NCI-H146 treated with DMSO at 0.1 percent for 48 hours (cell line): ENCODE measurements around the gene SMIM9.
"Not testable (repeated sequence)": the region's sequence is repeated elsewhere in the genome, so short reads cannot be mapped to it uniquely, and the experiment has no call there.

ENCODE experiments used
- DNase-seq: peaks from one replicate; lab custom pipeline; 2025; ENCODE audit not compliant: unreplicated experiment; lab: John Stamatoyannopoulos, UW

Gene SMIM9

DNA sequence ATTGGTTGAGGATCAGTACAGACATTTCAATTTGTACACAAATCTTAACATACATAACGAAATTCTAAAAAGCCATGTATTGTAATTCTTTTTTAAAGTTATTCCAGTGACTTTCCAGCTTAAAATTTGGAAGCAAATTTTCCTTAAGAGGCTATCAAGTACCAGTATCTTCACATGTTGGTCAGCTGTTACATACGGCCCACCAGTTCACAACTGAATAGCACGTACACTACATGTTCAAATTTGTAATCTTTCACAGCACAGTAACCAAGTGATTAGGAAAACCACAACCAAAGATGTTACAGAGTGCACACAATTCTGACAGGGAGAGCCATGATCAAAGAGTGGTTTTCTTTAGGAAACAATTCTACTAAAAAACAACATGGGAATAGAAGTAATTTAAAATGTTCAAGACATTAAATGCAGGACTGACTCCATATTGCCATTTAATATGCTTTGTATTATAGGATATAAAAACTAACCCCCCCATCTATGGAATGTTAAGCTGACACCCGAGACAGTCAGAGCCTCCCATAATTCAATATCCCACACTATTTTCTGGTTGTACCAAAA, 18.1 kb downstream of the SMIM9 start:
- DNase-seq = not testable (repeated sequence)

DNA sequence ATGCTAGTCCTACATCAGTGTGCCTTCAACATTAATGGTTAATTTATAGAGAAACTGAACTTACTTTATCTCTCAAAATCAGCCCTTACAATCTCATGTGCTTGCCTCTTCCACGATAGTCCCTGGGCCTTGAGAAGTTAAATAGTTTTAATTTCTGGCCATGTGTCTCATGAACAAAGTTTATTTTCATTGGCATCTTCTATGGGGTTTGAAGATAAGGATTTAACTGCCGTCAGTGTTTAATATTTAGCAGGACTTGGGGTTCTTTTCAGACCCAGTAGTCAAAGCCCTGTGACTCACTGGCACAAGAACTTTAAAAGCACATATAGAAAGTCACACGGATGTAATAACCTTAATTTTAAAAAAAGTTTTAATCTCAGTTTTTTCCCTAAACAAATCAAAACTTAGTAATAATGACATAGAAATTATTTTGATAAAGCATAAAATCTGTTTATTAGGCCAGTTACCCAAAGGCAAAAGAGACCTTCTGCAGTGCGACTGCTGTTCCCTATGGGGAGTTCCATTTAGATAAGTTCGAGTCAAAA, 19.1 kb downstream of the SMIM9 start:
- no peak for DNase-seq

DNA sequence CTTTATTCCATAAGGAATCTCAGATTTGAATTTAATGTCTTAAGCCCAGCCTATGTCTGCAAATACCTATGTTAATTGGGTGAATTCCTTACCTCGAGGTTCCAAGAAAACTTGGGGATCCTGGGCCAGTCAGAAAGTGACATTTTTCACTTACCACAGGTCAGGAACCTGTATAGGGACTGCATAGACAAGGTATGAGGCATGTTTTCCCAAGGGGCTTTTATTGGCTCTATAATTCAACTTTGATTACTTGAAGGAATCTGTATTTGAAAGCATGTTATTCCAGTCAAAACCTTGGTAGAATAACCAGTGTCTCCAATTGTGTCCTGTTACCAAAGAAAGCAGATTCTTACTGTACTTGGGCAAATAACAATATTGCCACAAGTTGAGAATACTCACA, 20.7 kb downstream of the SMIM9 start:
- DNase-seq = no peak

DNA sequence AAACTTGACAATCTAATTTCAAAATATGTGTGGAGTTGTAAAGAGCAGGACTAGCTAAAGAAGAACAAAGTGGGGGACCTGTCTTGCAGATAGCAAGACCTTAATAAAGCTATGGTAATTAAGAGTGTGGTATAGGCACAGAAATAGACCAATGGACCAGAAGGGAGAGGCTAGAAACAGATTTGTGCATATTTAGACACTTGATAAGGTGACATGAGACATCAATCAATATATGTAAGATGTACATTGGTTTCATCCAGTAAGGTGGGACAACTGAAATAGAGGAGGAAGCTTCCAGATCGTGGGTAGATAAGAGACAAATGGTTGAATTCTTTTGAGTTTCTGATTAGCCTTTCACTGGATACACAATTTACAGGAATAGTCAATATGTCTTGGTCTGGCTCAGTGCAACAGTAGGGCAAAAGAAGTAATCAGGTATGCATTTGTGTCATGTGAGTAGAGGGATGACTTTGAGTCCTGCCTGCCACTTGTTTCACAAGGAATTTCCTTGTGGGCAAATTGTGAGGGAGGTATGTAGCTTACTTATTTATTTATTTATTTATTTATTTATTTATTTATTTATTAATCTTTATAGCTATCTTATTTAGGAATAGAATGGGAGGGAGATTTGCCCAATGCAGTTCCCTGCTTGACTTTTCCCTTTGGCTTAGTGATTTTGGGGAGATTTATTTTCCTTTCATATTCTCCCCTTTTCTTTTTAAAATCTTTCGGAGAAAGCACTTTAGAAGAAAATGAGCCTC, 21.9 kb downstream of the SMIM9 start:
- DNase-seq = no peak

DNA sequence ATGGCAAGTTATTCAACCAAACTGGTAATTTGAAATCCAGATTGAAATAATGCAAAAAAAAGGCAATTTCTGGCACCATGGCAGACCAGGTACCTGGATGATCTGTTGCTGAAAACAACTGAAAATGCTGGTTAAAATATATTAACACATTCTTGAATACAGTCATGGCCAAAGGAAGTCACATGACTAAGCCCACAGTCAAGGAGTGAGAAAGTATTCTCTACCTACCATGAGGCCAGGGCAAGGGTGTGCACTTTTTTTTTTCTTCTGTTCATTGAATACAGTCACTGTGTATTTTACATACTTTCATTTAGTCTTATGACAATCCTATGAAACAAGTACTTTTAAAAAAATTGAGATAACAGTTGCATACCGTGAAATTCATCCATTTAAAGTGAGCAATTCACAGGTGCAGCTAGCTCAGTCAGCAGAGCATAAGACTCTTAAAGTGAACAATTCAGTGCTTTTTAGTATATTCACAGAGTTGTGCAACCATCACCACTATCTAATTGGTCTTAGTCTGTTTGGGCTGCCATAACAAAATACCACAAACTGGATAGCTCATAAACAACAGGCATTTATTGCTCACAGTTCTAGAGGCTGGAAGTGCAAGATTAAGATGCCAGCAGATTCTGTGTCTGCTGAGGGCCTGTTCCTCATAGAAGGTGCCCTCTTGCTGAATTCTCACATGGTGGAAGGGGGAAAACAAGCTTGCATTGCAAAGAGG, 24.4 kb downstream of the SMIM9 start:
- DNase-seq = no peak

DNA sequence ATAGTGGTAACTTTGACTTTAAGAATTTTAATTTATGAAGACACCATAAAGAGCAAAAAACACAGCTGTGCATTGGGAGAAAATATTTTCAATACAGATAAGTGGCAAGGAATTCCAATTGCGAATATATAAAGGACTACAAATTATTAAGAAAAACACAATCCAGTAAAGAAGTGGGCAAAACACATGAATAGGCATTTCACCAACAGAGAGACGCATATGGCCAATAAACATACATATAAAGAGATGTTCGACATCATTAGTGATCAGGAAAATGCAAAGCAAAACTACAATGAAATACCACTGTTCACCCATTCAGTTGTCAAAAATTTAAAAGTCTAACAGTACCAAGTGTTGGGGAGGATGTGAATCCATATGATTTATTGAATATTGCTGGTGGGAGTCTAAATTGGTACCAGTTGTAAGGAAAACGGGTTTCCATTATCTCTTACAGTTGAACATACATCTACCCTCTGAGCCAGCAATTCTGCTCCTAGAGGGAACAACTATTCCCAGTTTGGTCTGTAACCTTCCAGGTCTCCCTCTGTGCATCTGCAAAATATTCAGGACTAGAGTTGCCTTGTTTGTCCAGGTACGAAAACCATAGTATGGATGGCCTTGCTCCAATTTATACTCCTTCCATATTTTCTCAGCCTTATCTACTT, 27.5 kb downstream of the SMIM9 start:
- no peak for DNase-seq

DNA sequence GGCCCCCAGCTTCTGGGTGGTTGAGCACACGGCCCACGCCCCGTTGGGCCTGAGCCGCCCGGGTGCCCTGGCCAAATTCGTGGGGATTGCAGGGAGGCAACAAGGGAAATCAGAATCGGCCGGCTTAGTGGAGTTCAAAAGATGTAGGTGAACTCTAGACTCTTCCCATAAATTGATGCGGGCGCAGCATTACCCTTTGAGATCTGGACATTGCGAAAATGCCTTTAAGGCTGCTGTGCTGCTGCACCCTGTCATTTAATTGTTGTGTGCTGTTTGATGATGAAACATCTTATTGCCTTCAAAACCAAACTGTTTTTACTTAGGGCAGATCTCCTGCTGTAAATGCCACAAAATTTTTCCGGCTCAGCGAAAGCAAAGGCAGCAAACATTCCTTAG, 28.8 kb downstream of the SMIM9 start:
- no peak for DNase-seq

DNA sequence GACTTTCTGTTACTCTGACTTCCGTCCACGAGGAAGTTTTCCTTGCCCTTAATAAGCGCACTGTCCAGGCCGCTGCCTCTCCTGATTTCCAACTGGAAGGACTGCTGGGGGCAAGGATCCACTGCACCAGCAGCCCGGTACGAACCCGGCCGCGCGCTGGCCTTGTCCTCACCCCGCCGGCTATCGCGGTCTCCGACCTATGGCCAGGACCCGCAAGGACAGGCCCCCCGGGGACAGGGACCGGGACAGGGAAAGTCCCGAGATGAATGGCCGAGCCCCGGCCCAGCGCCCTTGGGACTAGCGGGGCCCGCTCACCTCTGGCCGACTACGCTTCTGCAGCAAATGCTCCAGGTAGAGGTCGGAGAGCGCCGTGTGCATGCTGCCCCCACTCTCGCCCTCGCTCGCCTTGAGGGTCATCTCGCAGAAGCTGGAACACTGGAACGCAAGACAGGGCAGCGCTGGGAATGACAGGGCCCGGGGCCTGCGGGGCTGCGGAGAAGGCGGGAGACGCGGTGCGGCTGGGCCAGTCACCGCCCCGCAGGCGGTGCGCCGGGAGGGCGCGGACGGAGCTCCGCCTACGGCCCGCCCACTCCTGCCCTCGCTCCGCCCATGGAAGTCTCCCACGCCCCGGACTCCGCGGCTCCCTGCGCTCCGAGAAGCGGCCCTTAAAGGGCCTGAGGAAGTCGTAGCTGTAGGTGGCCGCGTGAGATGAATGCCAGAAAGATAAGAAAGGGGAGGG, 29.3 kb downstream of the SMIM9 start, which contains the start of gene MPP1:
MPP1 (minus strand) TSS at position 529 of the 739 bp plus-strand sequence; CDS start at position 417, 112 bp downstream.
- peak; percentile 50 for DNase-seq

DNA sequence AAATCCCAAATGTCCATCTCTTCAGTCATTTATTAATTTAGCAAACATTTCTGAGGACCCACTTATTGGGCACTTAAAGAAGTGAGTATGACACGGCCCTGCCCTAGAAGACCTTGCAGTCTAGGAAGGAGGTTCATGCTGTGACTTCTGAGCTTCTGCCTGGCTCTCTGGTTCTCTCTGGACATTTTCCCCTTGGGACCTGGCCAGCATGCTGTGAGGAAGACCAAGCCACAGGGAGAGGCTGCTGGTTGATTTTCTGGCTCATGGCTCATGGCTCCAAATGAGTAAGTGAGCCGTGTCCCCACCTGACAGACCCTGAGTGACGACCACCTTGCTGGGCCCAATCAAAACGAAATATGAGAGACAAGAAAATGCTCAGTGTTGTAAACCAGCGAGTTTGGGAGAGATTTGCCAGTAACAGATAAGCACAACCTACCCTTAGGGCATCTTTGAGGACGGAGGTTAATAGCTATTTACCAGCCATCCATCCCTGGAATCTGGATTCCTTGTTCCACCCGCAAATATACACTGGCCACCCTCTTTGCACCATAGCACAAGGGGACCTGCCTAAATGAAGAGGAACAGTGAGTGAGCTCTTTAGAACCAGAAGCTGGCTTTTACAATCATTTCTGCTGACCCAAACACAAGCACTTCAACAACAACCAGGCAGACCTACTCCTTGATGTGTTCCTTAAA, 30.1 kb downstream of the SMIM9 start:
- DNase-seq = no peak

DNA sequence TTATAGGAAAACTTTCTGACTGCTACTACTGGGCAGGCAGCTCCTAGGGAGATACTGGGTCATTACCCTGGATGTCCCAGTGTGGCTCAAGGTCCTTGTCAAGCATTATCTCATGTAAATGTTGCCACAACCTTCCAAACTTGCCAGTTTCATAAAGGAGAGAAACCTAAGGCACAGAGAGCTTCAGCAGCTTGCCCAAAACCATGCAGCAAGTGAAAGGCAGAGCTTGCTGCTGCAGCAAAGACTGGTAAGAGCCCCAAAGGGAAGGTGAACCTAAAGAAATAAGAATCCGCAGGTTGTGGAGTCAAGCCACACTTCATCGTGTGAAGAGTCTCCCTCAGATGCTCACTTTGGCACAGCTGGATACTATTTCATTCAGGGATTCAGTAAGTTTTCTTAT, 31.5 kb downstream of the SMIM9 start:
- DNase-seq = no peak

DNA sequence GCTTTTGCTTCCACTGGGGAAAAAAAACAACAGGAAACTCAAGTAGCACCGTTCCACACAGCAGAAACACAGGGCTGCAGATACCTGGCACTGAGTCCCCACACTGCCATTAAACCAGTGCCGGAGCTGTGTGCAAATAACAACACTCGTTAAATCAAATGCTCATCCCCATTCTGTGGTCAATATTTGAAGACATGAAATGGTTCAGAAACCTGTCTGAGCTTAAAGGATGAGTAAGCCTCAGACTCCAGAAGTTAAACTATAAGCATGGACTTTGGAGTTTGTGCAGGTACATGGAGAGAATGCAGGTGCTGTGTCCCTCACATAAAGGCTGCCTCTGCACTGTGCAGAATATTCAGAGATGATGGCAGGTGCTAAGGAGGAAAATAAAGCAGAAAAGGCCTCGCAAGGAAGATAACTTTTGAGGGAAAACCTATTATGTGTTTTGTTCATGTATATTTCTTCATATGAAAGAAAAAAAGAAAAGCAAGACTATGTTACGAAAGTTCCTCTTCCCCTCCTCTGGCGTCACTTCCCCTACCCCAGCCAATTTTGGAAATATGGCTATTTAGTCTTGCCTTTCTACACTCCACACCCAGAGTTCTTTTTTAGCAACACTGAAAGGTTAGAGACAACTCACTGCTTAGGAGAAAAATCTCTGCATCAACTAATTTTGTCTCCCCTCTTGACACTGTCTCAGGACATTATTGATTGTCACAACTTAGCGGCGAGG, 33.8 kb downstream of the SMIM9 start:
- no peak for DNase-seq

DNA sequence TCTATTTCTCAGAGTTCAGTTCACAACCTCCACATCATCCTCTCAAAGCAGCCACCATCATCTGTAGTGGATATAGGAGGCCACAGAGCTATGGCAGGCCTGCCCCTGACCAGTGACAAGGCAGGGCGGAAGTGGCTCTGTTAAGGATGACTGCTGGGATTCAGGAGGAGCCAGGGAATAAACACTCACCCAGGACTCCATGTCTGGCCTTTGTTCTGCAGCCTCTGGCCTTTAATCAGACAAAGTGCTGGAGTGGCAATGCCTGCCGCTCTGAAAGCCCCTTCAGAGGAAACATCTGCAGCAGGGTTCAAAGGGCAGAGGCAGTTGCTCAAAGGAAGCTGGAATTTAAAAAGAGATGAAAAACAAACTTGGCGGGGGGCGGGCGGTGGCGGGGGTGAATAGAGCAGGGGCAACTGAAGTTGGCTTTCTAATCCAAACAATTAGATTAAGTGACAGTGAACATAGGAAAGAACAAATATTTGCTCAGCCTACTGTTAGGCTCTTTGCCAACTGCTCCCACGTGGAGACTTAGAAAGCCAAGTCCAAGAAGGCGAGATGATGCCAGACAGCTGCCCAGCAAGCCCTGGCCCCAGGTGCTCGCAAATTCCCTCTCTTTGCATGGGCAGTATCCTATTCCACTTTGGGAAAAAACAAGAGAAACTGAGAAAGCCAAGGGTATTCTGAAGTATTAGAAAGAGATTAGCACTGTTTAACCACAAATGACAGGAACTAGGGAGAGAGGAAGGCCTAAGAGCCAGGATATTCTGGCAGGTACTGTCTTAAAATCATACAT, 34.7 kb downstream of the SMIM9 start:
- DNase-seq = peak; percentile 89

DNA sequence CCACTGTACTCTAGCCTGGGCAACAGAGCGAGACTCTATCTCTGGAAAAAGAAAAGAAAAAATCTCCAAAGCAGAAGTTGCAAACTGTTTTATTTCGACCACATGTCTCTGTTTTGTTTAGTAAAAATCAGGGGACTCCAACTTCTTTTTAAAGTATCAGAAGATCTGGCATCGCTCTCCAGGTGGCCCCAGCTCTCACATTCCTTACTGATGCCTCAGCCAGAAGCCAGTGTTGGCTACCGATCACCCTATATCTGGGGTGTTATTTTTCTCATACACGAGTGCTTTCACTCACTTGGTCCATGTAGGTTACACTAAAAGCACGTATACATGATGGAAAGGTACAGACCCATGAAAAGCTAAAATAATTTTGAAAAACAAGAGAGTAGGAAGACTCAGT, 37.5 kb downstream of the SMIM9 start:
- DNase-seq = no peak

DNA sequence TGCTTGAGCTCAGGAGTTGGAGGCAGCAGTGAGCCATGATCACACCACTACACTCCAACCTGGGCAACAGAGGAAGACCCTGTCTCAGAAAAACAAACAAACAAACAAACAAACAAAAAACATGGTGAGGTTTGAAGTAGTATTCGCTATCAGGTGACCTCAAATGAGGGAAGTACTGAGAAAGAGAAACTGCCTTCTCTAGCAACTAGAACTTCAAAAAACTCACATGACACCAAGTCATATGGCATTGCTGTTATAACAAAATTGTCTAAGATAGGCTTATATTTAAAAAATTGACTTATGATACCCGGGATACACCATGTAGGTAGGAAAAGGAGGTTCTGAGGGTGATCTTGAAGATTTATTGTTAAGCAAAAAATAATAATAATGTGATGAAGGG, 39.4 kb downstream of the SMIM9 start:
- DNase-seq = no peak

DNA sequence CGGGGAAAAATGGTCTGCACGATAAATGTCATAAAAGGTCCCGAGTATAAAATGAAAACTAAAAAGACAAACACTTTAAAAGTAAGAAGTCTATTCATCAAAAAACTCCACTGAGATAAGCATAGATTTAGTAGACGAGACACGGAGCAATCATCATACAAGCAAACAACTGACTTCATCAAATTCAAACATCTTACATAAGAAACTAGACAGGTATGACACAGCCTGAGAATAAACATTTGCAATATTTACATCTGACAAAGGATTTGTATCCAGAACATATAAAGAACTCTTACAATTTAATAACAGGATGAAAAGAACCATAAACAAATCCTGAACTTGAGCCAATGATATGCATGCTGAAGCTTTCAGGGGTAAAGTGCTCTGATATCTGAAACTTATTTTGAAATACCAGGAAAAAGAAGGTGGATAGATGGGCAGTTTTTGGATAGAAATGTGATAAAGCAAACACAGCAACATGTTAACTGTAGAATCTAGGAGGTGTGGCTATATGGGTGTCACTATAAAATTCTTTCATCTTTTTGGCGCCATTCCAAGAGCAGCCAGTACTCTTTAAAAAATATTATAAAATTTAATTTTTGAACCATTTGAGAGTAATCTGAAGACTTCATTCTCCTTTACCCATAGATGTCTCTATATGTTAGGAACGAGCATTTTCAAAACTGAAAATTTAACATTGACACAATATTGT, 41.2 kb downstream of the SMIM9 start:
- no peak for DNase-seq

DNA sequence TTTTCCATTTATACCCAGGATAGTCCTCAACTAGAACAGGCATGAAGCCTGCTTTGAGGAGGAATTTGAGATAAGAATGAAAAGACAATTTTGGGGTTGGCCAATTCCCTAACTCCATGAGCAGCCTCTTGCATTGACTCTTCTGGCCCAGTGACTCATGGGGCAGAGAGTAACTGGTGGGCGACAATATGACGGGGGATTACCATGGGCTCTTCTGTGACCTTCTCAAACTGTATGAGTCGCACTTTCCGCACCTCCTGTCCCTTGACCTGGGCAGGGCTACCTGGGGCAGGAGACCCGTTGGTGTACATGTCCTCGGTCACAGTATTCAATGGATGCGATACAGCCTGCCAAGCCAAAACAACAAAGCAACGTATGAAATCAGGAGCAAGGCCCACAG, 42.5 kb downstream of the SMIM9 start:
- DNase-seq = no peak

DNA sequence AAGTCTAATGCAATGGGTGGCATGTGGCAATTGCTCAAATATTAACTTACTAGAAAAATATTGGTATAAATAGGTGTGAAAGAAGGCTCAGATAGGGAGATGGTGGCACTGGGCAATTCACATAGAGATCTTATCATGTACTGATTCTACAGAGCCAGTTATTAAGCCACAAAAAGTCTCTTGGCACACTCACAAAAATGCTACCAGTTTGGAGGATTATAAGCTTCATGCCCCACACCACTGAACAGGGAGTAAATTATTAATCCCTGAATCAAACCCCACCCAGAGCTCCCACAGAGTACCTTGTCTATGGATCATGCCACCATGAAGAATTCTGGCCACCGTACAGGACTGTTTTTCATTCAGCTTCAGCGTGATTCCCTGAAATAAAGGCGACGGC, 43.0 kb downstream of the SMIM9 start:
- no peak for DNase-seq

DNA sequence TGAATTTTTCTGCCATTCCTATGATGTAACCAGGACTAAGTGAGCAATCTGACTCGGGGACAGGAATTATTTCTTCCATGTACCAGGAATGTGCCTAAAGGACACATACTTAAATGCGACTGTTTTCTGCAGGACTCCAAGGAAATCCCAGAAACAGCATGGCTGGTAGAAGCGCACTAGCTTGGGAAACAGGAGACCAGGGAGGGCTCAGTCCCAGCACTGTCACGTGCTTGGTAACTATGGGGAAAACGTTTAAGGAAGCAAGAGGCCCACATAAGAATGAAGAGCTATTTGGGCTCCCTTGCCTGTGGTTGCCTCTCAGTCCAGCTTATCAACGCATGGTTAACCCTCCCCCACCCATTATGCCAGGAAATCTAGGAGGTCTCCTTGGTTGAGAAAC, 48.7 kb downstream of the SMIM9 start:
- no peak for DNase-seq
